Mesothelial cell of epicardium (in vitro differentiated cells): ENCODE results near the gene AP3B2. TPM values are rescaled to one million over a fixed set of nuclear protein-coding genes. Genes with fewer than 3 reads are reported as not detected.

Source experiments
- total RNA-seq: library from RNA; stranded (reverse); gene quantifications from 3 replicates; pipeline ENCODE4 v1.2.1, GENCODE V29; 2021

Gene AP3B2
- total RNA-seq, 1 donor from 2014 or later = 1.3 TPM

Other genes with a start within 250 kb of the AP3B2 start
- gene RPS17, start 169.4 kb downstream of the AP3B2 start, total RNA-seq = 1,564 to 1,650 TPM (median 1,638 TPM) in 3 replicates
- 0.40 to 0.69 TPM (median 0.63 TPM) in 3 replicates for gene CPEB1, start 62.5 kb downstream of the AP3B2 start, total RNA-seq
- not detected in 3 replicates for gene FSD2, start 96.2 kb upstream of the AP3B2 start, total RNA-seq
- 8.8 to 9.4 TPM (median 9.3 TPM) in 3 replicates for gene WHAMM, start 99.8 kb upstream of the AP3B2 start, total RNA-seq
- gene HOMER2, start 242.8 kb upstream of the AP3B2 start, total RNA-seq = 12.5 to 15.9 TPM (median 12.8 TPM) in 3 replicates